HK-2 (cell line): ENCODE measurements around the gene GRAMD1C.

Experiments
- DNase-seq: peaks from one replicate; pipeline ENCODE4 v3.0.0-alpha.2; 2018; ENCODE audit not compliant: unreplicated experiment

GRAMD1C gene

GRCh38 chr3:113952921-113953320 is 114.3 kb downstream of the GRAMD1C start:
- no peak for DNase-seq

- no peak for DNase-seq
Observed at GRCh38 chr3:113953677-113954076, 115.1 kb downstream of the GRAMD1C start.

- no peak for DNase-seq
Observed at GRCh38 chr3:113954091-113954685, 115.6 kb downstream of the GRAMD1C start.

- DNase-seq: no peak
Observed at GRCh38 chr3:113963879-113964278, 125.3 kb downstream of the GRAMD1C start.

- DNase-seq: no peak
Observed at GRCh38 chr3:113966172-113966571, 127.6 kb downstream of the GRAMD1C start.

- no peak for DNase-seq
Observed at GRCh38 chr3:113968986-113969385, 130.4 kb downstream of the GRAMD1C start.

GRCh38 chr3:113977822-113978221 is 139.2 kb downstream of the GRAMD1C start:
- no peak for DNase-seq

- no peak for DNase-seq
Observed at GRCh38 chr3:113979916-113980315, 141.3 kb downstream of the GRAMD1C start.

GRCh38 chr3:113981803-113982202 is 143.2 kb downstream of the GRAMD1C start:
- DNase-seq: no peak

- no peak for DNase-seq
Observed at GRCh38 chr3:113983544-113983943, 145.0 kb downstream of the GRAMD1C start.

GRCh38 chr3:113985541-113985940 is 147.0 kb downstream of the GRAMD1C start:
- DNase-seq: no peak
